GM10847 (cell line): ENCODE data around the gene LRRIQ1.

Source experiments
- POLR2A ChIP-seq: IDR thresholded peaks from 2 replicates; pipeline ENCODE4 v1.6.1; 2011; ENCODE audit not compliant: insufficient read length; ENCODE audit errors: extremely low read depth

Gene LRRIQ1, protein sequence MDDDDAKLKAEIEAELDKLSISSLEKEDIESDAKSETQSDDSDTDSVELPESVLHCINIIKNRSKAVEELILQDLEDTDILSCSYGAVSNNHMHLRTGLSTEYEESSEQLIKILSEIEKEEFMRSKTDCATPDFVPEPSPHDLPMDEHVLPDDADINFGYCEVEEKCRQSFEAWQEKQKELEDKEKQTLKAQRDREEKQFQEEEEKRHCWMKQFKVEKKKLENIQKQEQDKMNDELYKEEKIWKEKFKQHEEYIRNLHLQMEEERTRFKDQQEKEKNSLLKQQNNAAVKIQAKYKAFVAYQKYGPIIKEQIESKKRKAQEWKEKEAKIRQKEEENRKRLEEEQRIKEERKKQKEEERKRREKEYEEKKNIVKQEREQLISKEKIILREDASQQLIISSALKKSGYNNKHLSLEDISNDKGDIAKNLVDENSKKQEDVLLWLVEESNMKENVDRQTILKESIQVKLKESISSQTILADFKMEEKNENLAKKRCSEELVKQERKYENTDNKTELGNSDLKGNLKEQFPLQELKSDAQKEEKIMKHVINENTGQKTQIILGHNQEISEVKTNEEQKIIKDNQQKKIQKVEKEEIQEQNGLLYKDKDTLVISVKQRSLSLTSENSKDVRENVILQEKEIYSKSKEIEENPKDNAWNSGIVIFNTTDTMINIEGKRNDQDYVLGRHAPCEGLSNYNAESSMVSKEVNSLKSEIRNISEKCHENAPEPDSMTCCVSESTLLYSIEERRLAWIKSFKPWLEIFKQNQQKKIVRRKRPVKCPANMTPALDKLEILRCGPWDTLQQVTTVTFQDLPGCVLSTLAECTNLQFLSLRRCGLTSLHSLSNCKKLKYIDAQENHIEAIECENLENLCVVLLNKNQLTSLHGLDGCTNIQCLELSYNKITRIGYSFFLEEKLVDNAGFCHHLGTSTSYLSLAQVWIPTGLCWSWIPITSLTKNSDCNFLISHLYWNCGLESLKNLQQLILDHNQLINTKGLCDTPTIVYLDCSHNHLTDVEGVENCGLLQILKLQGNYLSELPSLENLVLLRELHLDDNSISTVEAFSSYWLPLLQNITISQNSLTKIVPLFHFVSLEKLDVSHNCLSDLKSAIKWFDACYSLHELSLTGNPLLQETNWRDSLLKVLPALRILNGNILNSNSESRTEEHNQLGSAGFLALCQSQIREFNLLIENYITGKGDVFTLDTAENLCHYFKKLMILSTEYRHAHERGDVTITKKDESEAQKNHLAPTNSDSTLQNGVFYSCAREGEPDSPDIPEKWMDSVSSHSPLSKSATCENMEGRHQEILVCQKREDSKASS (N-terminal part only)

DNA sequence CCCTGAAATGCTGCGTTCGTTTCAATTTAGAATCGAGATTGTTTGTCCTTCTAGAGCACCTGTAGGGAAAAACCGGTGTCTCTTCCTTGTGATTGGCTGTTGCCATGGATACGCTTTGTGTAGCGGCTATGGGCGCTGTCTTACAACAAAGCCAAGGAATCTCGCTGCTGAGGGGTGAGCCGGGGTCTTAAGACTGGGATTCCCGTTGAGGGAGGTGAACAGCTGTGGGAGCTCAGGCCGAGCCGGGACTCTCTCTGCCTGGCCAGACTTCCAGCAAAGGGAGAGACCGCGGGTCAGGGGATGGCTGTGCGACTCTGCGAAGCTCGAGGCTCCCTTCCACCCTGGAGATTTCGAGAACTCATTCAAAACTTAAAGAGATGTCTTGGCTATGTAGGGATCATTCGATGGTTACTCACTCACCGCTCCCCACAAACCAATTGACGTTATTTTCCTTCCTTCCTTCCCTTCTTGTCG, at the start of gene LRRIQ1, which contains the start of gene TSPAN19:
Gene LRRIQ1 (plus strand): TSS at position 118 of the 474 bp plus-strand sequence. CDS start 1,826 bp downstream, outside the sequence.
Gene TSPAN19 (minus strand): TSS at position 44 of the 474 bp plus-strand sequence. CDS start 6,331 bp downstream, outside the sequence.
- no peak for TF ChIP-seq POLR2A

DNA sequence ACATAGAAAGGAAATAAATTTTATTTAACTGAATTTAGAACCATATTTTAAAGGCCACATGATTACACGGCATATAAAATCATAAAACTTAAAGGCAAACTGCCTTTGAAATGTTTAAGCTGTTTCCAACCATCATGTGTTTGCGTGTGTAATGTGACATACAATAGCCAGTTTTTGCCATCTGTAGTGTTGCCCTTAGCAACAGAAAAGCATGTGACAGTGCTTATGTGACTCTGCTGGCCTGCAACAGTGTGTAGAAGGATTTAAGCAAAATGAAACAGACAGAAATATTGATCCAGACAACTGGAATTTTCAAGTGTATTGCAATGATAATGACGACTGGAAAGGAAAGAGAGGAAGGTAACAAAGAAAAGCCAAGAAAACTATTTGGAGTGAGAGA, 49.6 kb upstream of the LRRIQ1 start:
- no peak for TF ChIP-seq POLR2A

DNA sequence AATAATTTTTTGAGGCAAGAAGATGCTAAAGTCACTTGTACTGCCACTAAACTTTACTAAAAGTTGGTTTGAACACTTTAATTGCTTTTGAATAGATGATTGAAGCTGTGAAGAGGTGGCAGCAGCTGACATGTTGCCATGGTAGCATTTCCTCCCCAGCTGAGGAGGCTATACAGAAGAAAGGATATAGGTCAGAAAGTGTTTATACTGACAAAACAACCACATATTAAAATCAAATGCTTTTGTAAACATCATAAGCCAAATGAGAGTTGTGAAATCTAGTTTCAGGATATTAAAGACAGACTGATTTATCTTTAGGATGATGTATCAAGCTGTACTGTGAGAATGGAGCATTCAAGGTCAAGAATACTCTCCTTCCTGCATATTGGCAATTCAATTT, 41.7 kb upstream of the LRRIQ1 start:
- TF ChIP-seq POLR2A, result no peak

DNA sequence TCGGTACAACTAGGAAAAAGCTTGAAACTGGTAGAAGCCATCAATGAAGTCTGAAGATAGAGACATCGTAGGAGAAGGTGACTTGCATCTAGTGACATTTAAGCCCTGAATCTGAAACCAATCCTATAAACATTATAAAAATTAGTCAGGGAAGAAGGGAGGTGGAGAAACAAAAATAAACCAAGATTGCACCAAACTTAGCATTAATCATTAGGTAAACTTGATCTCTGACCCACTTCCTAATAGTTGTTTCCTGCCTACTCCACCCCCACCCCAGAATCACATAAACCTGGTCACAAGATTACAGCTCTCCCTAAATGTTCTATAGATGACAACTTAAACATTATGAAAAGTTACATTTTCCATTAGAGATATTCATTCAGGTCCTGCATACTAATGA, 40.5 kb upstream of the LRRIQ1 start:
- TF ChIP-seq POLR2A, result no peak

DNA sequence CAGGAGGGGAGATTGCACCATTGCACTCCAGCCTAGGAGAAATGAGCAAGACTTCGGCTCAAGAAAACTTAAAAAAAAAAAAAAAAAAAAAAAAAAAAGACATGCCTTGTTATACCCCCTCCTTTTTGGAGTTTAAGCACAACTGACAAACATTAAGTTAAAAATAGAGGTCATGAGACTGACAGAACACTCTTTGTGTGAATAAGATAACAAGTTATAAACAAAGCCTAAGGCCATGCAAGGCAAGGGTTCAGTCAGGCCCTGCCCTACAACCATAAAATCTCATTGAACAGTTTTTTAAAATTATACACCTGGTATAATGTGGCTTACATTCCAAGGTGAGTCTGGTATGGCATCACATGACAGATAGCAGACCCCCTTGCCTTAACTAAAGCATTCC, 39.4 kb upstream of the LRRIQ1 start:
- TF ChIP-seq POLR2A, result no peak

DNA sequence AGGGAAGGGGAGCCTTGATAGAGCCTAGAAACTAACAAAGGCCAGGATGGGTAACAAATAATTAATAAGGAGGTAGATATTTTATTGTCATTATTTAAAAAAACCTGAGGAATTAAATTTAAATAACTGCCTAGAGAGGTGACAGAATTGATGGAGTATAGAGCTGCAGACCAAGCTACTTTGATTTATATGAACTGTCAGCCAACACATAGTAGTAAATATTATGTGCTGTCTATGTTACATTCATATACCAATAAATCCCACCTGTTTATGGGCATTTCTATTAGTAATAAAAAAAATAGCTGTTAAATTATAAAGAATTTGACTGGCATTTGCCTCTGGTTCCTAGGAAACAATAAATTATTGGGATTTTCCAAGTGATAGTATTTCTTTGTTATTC, 37.8 kb upstream of the LRRIQ1 start:
- no peak for TF ChIP-seq POLR2A

DNA sequence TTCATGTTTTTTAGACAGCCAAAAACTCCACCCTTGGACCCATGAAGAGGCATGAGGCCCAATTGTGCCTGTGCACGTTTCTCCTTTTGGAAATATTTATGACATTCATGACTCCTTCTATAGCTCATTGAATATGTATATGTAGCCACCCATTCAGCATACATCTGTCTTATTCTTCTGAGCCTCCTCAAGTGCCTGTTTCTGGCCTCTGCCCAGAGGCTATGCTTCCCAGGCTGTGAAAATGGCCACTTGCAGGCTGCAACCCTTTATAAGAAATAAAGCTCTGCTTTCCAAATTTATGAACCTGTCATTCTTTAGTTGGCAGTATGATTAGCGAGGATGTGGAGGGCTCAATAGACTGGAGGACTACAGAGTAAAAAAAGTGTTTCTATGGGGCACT, 35.4 kb upstream of the LRRIQ1 start:
- TF ChIP-seq POLR2A, result no peak

DNA sequence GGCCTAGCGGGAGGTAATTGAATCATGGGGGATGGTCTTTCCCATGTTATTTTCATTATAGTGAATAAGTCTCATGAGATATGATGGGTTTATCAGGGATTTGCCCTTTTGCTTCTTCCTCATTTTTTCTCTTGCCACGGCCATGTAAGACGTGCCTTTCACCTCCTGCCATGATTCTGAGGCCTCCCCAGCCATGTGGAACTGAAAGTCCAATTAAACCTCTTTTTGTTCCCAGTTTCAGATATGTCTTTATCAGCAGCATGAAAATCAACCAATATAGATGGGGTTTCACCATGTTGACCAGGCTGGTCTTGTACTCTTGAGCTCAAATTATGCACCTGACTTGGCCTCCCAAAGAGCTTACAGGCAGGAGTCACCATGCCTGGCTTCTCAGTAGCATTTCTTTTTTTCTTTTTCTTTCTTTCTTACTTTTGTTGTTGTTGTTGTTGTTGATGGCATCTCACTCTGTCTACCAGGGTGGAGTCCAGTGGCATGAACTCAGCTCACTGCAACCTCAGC, 33.3 kb upstream of the LRRIQ1 start:
- no peak for TF ChIP-seq POLR2A

DNA sequence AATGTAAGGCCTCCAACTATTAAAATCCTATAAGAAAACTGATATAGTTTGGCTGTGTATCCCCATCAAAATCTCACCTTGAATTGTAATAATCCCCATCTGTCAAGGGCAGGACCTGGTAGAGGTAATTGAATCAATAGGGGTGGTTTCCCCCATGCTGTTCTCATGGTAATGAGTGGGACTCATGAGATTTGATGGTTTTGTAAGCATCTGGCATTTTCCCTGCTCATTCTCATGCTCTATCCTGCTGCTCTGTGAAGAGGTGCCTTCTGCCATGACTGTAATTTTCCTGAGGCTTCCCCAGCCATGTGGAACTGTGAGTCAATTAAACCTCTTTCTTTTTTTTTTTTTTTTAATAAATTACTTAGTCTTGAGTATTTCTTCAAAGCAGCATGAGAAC, 31.9 kb upstream of the LRRIQ1 start:
- no peak for TF ChIP-seq POLR2A

DNA sequence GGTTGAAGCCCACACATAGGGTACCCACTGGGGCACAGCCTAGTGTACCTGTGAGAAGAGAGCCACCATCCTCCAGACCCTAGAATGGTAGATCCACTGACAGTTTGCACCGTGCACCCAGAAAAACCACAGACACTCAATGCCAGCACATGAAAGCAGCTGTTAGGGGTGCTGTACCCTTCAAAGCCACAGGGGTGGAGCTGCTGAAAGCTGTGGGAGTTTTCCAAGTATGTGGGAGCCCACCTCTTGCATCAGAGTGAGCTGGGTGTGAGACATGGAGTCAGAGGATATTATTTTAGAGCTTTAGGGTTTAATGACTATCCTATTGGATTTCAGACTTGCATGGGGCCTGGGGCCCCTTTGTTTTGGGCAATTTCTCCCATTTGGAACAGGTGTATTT, 30.5 kb upstream of the LRRIQ1 start:
- no peak for TF ChIP-seq POLR2A

DNA sequence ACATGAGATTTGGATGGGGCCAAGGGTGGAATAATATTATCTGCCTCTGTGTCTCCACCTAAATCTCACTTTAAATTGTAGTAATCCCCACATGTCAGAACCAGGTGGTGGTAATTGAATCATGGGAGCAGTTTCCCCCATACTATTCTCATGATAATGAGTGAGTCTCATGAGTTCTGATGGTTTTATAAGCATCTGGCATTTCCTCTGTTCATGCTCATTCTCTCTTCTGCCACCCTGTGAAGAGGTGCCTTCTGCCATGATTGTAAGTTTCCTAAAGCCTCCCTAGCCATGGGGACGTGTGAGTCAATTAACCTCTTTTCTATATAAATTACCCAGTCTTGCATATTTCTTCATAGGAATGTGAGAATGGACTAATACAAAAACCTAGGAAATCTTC, 29.9 kb upstream of the LRRIQ1 start:
- TF ChIP-seq POLR2A, result no peak

DNA sequence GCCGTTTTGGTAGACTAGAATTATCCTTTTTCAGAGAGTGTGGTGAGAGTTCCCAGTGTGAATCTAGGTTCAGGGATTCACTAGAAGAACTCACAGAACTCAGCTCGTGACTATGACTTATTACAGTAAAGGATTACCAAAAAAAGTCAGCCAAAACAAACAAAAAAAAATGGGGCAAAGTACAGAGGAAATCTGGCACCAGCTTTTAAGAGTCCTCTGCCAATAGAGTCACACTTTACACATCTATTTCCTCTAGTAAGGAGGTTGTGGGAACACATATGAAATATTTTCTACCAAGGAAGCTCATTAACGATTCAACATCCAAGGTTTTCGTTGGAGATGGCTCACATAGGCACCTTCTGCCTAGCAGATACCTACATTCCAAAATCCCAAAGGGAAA, 28.3 kb upstream of the LRRIQ1 start:
- no peak for TF ChIP-seq POLR2A

DNA sequence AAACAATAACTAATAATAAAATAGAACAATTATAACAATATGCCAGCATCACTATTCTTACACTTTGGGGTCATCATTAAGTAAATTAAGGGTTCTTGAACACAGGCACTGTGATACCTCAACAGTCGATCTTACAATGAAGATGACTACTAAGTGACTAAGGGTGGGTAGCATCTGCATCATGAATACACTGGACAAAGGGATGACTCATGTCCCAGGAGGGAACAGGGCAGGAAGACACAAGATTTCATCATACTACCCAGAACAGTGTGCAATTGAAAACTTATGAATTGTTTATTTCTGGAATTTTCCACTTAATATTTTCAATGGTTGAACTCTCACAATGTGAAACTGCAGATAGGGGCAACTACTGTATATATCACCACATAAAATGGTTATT, 19.7 kb upstream of the LRRIQ1 start:
- TF ChIP-seq POLR2A, result no peak

DNA sequence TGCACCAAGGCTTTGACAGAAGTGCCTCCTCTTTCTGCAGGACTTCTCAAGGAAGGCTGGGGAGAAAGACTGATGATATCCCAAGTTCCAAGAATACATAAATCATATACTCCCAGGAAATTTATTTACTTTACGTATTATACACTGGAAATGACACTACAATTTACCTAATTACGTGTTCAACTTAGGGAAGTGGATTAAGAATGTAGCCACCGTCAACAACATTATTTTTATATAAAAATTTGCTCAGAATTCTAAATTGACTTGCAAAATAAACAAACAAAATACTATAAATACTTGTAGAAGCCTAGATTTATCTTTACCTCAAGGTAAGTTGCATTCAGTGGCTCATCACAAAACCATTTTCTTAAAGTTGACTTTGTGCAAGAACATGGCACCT, 19.0 kb upstream of the LRRIQ1 start:
- TF ChIP-seq POLR2A, result no peak

DNA sequence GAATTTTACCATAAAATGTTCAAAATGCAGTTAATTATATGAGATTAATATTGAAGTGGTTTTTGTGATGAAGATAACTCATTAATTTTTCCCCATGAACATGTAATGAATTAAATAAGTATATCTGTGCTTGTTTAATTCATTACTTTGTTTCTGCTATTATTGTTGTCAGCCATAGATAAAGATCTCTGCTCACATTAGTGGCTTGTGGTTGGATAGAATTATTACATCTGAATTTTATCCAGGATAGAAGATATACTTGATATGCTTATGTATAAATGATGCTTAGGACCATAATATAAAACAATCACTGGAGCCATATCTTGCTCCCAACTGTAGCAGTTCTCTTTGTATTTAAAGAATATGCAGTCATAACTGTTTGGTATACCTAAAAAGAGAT, 18.5 kb upstream of the LRRIQ1 start:
- no peak for TF ChIP-seq POLR2A

DNA sequence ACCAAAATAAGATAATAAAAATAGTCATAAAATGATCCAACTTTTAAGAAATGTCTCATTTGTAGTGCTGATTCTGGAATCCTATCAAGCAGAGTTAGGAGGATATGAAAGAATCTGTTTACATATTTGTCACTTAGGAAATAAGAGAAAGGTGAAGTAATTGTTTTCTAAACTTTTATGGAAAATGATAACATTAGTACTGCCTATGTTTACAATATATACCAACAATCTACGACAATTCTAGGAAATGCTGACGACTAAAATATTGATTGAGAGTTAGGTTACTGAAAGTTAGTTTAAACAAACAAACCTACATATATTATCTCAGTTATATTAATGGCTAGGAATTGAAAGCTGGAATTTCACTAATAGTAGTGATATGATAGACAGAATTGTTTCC, 18.1 kb upstream of the LRRIQ1 start:
- TF ChIP-seq POLR2A, result no peak
